ENCODE measurements around the gene ESCO1.
"Not testable (repeated sequence)": the region's sequence is repeated elsewhere in the genome, so short reads cannot be mapped to it uniquely, and the experiment has no call there.

Gene ESCO1

GRCh38 chr18:21600526-21601410, at the start of gene ESCO1:
ESCO1 (minus strand) TSS chr18:21600704; CDS start chr18:21574843, 25,861 bp downstream.
- no peak for TF ChIP-seq ZFX (IDR thresholded peaks at IDR 0.05)
- peak; percentile 99 for TF ChIP-seq CTCF (conservative IDR thresholded peaks at IDR 0.05)
- peak within 1 kb of the TSS; percentile 99 for H3K27ac ChIP-seq

GRCh38 chr18:21640375-21640774, 39.9 kb upstream of the ESCO1 start:
- H3K27ac ChIP-seq = not testable (repeated sequence)

GRCh38 chr18:21638822-21639221, 38.3 kb upstream of the ESCO1 start:
- TF ChIP-seq ZFX (IDR thresholded peaks at IDR 0.05) (no peak), CTCF (conservative IDR thresholded peaks at IDR 0.05) (no peak)
- H3K27ac ChIP-seq = peak overlapping the region; percentile 68

GRCh38 chr18:21636769-21637168, 36.3 kb upstream of the ESCO1 start:
- TF ChIP-seq ZFX (IDR thresholded peaks at IDR 0.05) = no peak
- TF ChIP-seq CTCF (conservative IDR thresholded peaks at IDR 0.05) = no peak
- peak overlapping the region; percentile 68; the same call in 1 of the 2 replicates for H3K27ac ChIP-seq

- H3K27ac ChIP-seq = no peak overlapping the region
- TF ChIP-seq ZFX (IDR thresholded peaks at IDR 0.05) = no peak
- no peak for TF ChIP-seq CTCF (conservative IDR thresholded peaks at IDR 0.05)
These were observed 34.2 kb upstream of the ESCO1 start for GRCh38 chr18:21634588-21635199.

GRCh38 chr18:21632393-21632792, 31.9 kb upstream of the ESCO1 start:
- no peak overlapping the region for H3K27ac ChIP-seq
- no peak for TF ChIP-seq CTCF (conservative IDR thresholded peaks at IDR 0.05)
- TF ChIP-seq ZFX (IDR thresholded peaks at IDR 0.05) = no peak

- H3K27ac ChIP-seq = no peak overlapping the region
- TF ChIP-seq ZFX (IDR thresholded peaks at IDR 0.05) (no peak), CTCF (conservative IDR thresholded peaks at IDR 0.05) (no peak)
These were observed 28.8 kb upstream of the ESCO1 start for GRCh38 chr18:21629089-21629832.

GRCh38 chr18:21621640-21622039, 21.1 kb upstream of the ESCO1 start:
- not testable (repeated sequence) for H3K27ac ChIP-seq

All from C4-2B (cell line).